ENCODE results near the gene PTGDS. TPM values are rescaled to one million over a fixed set of nuclear protein-coding genes. Genes with fewer than 3 reads are reported as not detected.

PTGDS gene
- total and polyA plus RNA-seq, 9 of the 15 experiments (the other 6 are each of a cell fraction or from before 2014, with no cell fraction given): 0.46 to 7.1 (median 2.0) TPM

DNA sequence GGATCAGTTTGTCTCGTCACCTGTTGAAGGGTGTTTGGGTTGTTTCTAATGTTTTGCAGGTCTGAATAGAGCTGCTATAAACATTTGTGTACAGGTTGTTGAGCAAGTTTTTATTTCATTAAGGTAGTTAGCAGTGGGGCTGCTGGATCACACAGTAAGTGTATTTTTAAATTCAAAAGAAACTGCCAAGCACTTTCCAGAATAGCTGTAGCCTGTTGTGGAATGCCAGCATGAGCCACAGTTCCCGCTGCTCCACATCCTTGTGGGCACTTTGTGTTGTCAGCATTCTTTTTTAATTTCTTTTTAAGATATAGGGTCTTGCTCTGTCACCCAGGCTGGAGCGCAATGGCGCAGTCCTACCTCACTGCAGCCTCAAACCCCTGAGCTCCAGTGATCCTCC lies 47.3 kb upstream of the PTGDS start:
- peaks cover 72% of the 10 kb centered on the region; the same call in 2 of the 3 replicates for H3K36me3 ChIP-seq (ENCODE audit: control insufficient read depth, insufficient read depth, low read length)
- BruUV-seq (replicated peaks): no TSS peak
- H4K20me1 ChIP-seq (replicated peaks; ENCODE audit: control insufficient read depth, insufficient read depth, low read length): peaks cover 4% of the 10 kb centered on the region; the same call in 1 of the 2 replicates
- H3K9ac ChIP-seq (ENCODE audit: insufficient read depth in 1 of 2, low read depth in 2 of 2, low read length in 2 of 2): no peak overlapping the region
- ChIA-PET POLR2A (interaction anchor here (0.8 to 1.1 kb wide), 2 partner anchors 10 to 14 kb away, joined by 3 read pairs; partner anchors contain the start of gene FBXW5), CTCF (ENCODE audit: low intra/inter-chr PET ratio) (no interaction called here)
- ATAC-seq: no peak
- H3K4me1 ChIP-seq (replicated peaks in 1 of 2; ENCODE audit: control insufficient read depth in 2 of 2, insufficient read depth in 2 of 2, low read length in 2 of 2): peaks cover 10 to 24% of the 10 kb centered on the region in 2 experiments; a peak in 4 of 5 replicates
- FAIRE-seq: no peak
- WGBS (ENCODE audit: insufficient coverage, low coverage, missing lambda C conversion rate): 97% methylated on average over 4 of the region's 4 CpGs
- H3K27ac ChIP-seq (ENCODE audit: extremely low read depth, low read depth, low read length): no peak overlapping the region
- DNase-seq (ENCODE audit: extremely low read depth in 1 of 4, low spot score in 3 of 4): no peak
- no peaks in the 10 kb centered on the region for H3K9me3 ChIP-seq (replicated peaks; ENCODE audit: control insufficient read depth, insufficient read depth, low read depth, low read length)
- H3K27me3 ChIP-seq (ENCODE audit: control insufficient read depth in 2 of 2, insufficient read depth in 2 of 2, low read length in 2 of 2): no peaks in the 10 kb centered on the region
- intact Hi-C loops (cut with micrococcal nuclease): no loop called here
- TF ChIP-seq PPARD (CRISPR knock-in tag; IDR thresholded peaks at IDR 0.05) (no peak), FOSL1 (tag; conservative IDR thresholded peaks at IDR 0.05) (no peak), ZC3H11A (IDR thresholded peaks at IDR 0.05; ENCODE audit: low read depth, low read length) (no peak), STAT5A (IDR thresholded peaks at IDR 0.05; ENCODE audit: borderline replicate concordance, low read length) (no peak), HNRNPL (IDR thresholded peaks at IDR 0.05; ENCODE audit: low read depth, low read length) (no peak), WHSC1 (IDR thresholded peaks at IDR 0.05; ENCODE audit: low read length) (no peak), PKNOX1 (IDR thresholded peaks at IDR 0.05) (no peak), MCM5 (IDR thresholded peaks at IDR 0.05; ENCODE audit: low read depth) (no peak), DDX20 (tag; IDR thresholded peaks at IDR 0.05; ENCODE audit: low read depth) (no peak), SMARCB1 (IDR thresholded peaks at IDR 0.05; ENCODE audit: insufficient read length, low read depth) (no peak), ZC3H4 (CRISPR knock-in tag; IDR thresholded peaks at IDR 0.05; ENCODE audit: borderline replicate concordance) (no peak), SRSF3 (IDR thresholded peaks at IDR 0.05; ENCODE audit: insufficient read depth, low read length) (no peak), ZNF445 (CRISPR knock-in tag; IDR thresholded peaks at IDR 0.05; ENCODE audit: low read depth) (no peak), MYC (IDR thresholded peaks at IDR 0.05; ENCODE audit: low read depth, low read length) (no peak), MYC (CRISPR knock-in tag; IDR thresholded peaks at IDR 0.05; ENCODE audit: borderline replicate concordance, low read depth) (no peak), ZNF232 (CRISPR knock-in tag; IDR thresholded peaks at IDR 0.05) (no peak)
- TF ChIP-seq, protein P1, sequence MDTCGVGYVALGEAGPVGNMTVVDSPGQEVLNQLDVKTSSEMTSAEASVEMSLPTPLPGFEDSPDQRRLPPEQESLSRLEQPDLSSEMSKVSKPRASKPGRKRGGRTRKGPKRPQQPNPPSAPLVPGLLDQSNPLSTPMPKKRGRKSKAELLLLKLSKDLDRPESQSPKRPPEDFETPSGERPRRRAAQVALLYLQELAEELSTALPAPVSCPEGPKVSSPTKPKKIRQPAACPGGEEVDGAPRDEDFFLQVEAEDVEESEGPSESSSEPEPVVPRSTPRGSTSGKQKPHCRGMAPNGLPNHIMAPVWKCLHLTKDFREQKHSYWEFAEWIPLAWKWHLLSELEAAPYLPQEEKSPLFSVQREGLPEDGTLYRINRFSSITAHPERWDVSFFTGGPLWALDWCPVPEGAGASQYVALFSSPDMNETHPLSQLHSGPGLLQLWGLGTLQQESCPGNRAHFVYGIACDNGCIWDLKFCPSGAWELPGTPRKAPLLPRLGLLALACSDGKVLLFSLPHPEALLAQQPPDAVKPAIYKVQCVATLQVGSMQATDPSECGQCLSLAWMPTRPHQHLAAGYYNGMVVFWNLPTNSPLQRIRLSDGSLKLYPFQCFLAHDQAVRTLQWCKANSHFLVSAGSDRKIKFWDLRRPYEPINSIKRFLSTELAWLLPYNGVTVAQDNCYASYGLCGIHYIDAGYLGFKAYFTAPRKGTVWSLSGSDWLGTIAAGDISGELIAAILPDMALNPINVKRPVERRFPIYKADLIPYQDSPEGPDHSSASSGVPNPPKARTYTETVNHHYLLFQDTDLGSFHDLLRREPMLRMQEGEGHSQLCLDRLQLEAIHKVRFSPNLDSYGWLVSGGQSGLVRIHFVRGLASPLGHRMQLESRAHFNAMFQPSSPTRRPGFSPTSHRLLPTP (IDR thresholded peaks at IDR 0.05; ENCODE audit: borderline replicate concordance, extremely low read depth, insufficient read length): no peak
- TF ChIP-seq, protein P2, sequence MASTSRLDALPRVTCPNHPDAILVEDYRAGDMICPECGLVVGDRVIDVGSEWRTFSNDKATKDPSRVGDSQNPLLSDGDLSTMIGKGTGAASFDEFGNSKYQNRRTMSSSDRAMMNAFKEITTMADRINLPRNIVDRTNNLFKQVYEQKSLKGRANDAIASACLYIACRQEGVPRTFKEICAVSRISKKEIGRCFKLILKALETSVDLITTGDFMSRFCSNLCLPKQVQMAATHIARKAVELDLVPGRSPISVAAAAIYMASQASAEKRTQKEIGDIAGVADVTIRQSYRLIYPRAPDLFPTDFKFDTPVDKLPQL (IDR thresholded peaks at IDR 0.05; ENCODE audit: extremely low read depth, insufficient read length): no peak
- no peaks in the 10 kb centered on the region for H3K9me1 ChIP-seq (ENCODE audit: control insufficient read depth, insufficient read depth, low read length)
- H3K4me3 ChIP-seq: no peak overlapping the region
- H2AFZ ChIP-seq (ENCODE audit: low read depth, low read length): no peak overlapping the region
- in situ Hi-C loops (cut with MboI): no loop called here
- no peaks in the 10 kb centered on the region for H3K79me2 ChIP-seq (ENCODE audit: control insufficient read depth, insufficient read depth, low read length)
- H3K4me2 ChIP-seq (ENCODE audit: insufficient read depth, low read length): no peak overlapping the region
